Peyer's patch (tissue), 4 donors: Measurements from ENCODE around the gene SLC66A2. TPM values are rescaled to one million over a fixed set of nuclear protein-coding genes. Genes with fewer than 3 reads are reported as not detected.

Source experiments
- DNase-seq, 3 donors: peaks; one replicate each; pipeline ENCODE4 v3.0.0-alpha.2; 2017 to 2019
- H3K27ac ChIP-seq, 4 donors: fragments of 200-600 bp; sonication (generic); one replicate each; pipeline ENCODE4 v1.5.1; 2016 to 2019
- H3K27me3 ChIP-seq, 2 donors: fragments of 200-600 bp; sonication (generic); one replicate each; pipeline ENCODE4 v1.5.1; 2019
- H3K36me3 ChIP-seq, 3 donors: fragments of 200-600 bp; sonication (generic); one replicate each; pipeline ENCODE4 v1.5.1; 2016 to 2019
- H3K4me1 ChIP-seq, 4 donors: fragments of 200-600 bp; sonication (generic); one replicate each; pipeline ENCODE4 v1.5.1; 2016 to 2019
- H3K4me3 ChIP-seq, 4 donors: fragments of 200-600 bp; sonication (generic); 1 replicate in 3 of 4; 2 replicates in 1 of 4; pipeline ENCODE4 v1.5.1; 2016 to 2019; ENCODE audit warnings: mild to moderate bottlenecking in 1 of 4
- H3K9me3 ChIP-seq, 4 donors: fragments of 200-600 bp; sonication (generic); one replicate each; pipeline ENCODE4 v1.5.1; 2016 to 2019; ENCODE audit warnings: mild to moderate bottlenecking in 1 of 4
- POLR2A ChIP-seq, 2 donors: fragments of 450-650 bp; IDR thresholded peaks; one replicate each; pipeline ENCODE4 v1.5.1; 2017; ENCODE audit warnings: antibody characterized with exemption in 2 of 2, mild to moderate bottlenecking in 2 of 2, moderate library complexity in 2 of 2
- total RNA-seq, 4 donors: library from RNA; depleted of rRNA; stranded (reverse); fragments of >200 nt; gene quantifications; one replicate each; pipeline ENCODE4 v1.1.0, GENCODE V29; 2016
- TF ChIP-seq, protein P1 (sequence below), 6 experiments: fragments of 450-650 bp in 4 of 6; fragments of 200-600 bp in 2 of 6; sonication (generic) in 1 of 6; IDR thresholded peaks; one replicate each; pipeline ENCODE4 v1.5.1; 2017 to 2019; ENCODE audit warnings: antibody characterized with exemption in 6 of 6, mild to moderate bottlenecking in 3 of 6, moderate library complexity in 1 of 6

Gene SLC66A2
- total RNA-seq, 4 donors from 2014 or later = 28.0 to 41.4 (median 34.9) TPM

DNA sequence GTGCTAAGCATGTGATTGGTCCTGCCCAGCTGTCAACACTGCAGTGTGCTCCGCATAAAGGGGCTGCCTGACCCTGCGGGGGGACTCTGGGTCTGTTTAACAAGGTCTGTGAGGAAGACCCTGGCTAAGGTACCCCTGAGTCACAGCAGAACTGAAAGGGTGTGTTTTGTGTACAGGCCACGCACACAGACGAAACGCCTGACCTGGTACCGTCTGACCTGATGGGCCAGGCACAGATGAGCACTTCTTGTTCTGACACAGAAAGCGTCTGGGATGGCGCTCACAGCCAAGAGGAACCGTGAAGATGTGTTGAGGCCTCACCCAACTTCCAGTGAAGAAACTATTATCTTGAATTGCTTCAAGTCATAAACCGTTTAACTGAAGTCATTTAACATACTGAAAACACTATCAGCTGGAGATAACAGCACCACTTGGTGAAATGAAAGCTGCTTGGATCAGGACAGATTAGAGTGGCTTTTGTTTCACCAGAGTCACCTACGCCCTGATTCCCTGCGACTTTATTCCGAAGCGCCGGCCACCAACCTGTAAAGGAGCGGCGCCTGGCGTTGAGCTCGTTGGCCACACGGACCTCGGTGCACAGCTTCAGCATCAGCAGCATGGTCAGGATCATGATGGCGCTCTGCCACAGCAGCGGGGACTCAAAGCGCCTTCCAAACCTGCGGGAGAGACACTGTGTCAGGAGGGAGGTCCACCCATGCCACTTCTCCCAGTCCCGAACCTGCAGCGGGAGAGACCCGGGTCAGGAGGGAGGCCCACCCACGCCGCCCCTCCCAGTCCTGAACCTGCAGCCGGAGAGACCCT is 8.5 kb downstream of the SLC66A2 start:
- Histone ChIP-seq H3K27ac (peak overlapping the region in 1 of 4 donors; percentile 72), H3K36me3 (peaks cover 0 to 27% (median 0%) of the 10 kb centered on the region in 3 donors), H3K4me3 (no peak overlapping the region), H3K4me1 (peaks cover 0 to 32% (median 0%) of the 10 kb centered on the region in 4 donors), H3K9me3 (no peaks in the 10 kb centered on the region), H3K27me3 (no peaks in the 10 kb centered on the region)
- TF ChIP-seq, protein P1, sequence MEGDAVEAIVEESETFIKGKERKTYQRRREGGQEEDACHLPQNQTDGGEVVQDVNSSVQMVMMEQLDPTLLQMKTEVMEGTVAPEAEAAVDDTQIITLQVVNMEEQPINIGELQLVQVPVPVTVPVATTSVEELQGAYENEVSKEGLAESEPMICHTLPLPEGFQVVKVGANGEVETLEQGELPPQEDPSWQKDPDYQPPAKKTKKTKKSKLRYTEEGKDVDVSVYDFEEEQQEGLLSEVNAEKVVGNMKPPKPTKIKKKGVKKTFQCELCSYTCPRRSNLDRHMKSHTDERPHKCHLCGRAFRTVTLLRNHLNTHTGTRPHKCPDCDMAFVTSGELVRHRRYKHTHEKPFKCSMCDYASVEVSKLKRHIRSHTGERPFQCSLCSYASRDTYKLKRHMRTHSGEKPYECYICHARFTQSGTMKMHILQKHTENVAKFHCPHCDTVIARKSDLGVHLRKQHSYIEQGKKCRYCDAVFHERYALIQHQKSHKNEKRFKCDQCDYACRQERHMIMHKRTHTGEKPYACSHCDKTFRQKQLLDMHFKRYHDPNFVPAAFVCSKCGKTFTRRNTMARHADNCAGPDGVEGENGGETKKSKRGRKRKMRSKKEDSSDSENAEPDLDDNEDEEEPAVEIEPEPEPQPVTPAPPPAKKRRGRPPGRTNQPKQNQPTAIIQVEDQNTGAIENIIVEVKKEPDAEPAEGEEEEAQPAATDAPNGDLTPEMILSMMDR (IDR thresholded peaks at IDR 0.05) = no peak
- TF ChIP-seq POLR2A (IDR thresholded peaks at IDR 0.05) = no peak
- peak in 2 of 3 donors; percentile 53 to 67 for DNase-seq

DNA sequence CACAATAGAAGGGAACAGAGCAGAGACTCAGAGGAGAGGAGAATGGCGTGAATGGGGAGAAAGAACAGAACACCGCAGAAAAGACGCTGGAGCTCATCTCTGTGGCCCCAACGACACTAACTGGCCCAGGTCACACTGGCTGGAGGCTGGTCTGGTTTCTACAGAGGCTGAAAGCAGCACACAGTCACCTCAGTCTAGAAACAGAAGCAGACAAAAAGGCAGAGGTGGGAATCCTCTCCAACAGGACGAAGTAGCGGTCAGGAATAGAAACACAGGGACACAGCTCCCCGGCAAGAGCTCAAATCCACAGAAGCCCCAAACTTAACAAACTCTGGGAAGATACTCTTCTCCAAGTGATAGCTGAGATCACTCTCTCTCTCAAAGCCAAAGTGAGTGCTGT is 9.2 kb downstream of the SLC66A2 start:
- peaks cover 0 to 27% (median 0%) of the 10 kb centered on the region in 3 donors for H3K36me3 ChIP-seq
- H3K9me3 ChIP-seq = no peaks in the 10 kb centered on the region
- peaks cover 0 to 26% (median 0%) of the 10 kb centered on the region in 4 donors for H3K4me1 ChIP-seq
- H3K27ac ChIP-seq = no peak overlapping the region
- no peak for TF ChIP-seq POLR2A (IDR thresholded peaks at IDR 0.05)
- TF ChIP-seq, protein P1 (IDR thresholded peaks at IDR 0.05) = no peak
- H3K4me3 ChIP-seq = no peak overlapping the region
- no peaks in the 10 kb centered on the region for H3K27me3 ChIP-seq
- DNase-seq = peak in 1 of 3 donors; percentile 25

DNA sequence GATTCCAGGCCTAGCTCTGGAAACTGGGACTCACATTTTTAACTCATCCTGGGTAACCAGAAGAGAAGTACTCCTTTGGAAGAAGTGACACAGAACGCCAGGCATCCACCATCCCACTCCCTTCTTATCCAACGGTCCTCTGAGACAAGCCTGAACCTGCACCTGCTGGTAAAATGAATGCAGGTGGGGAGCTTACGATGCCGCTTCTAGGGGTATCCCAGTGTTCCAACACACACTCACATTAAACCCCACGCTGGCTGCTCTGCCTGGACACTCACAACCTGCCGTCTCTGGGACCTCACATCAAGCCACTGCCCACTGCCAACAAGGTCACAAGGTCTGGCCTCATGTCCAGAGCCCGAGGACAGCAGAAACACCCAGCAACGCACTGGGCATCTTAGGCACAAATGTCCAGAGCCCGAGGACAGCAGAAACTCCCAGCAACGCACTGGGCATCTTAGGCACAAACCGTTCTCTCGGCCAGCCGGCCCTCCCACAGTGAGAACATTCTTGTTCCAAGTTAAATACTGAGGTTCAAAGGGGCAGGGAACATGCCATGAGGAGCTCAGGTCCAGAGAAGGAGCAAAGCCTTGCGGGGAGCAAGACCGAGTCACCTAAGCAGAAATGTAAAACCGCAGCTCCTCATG is 9.9 kb downstream of the SLC66A2 start:
- no peaks in the 10 kb centered on the region for H3K27me3 ChIP-seq
- no peak overlapping the region for H3K27ac ChIP-seq
- DNase-seq = peak in 2 of 3 donors; percentile 8 to 28
- no peak for TF ChIP-seq POLR2A (IDR thresholded peaks at IDR 0.05)
- TF ChIP-seq, protein P1 (IDR thresholded peaks at IDR 0.05) = no peak
- H3K4me3 ChIP-seq = no peak overlapping the region
- peaks cover 0 to 26% (median 0%) of the 10 kb centered on the region in 4 donors for H3K4me1 ChIP-seq
- no peaks in the 10 kb centered on the region for H3K9me3 ChIP-seq
- H3K36me3 ChIP-seq = peaks cover 0 to 27% (median 0%) of the 10 kb centered on the region in 3 donors

DNA sequence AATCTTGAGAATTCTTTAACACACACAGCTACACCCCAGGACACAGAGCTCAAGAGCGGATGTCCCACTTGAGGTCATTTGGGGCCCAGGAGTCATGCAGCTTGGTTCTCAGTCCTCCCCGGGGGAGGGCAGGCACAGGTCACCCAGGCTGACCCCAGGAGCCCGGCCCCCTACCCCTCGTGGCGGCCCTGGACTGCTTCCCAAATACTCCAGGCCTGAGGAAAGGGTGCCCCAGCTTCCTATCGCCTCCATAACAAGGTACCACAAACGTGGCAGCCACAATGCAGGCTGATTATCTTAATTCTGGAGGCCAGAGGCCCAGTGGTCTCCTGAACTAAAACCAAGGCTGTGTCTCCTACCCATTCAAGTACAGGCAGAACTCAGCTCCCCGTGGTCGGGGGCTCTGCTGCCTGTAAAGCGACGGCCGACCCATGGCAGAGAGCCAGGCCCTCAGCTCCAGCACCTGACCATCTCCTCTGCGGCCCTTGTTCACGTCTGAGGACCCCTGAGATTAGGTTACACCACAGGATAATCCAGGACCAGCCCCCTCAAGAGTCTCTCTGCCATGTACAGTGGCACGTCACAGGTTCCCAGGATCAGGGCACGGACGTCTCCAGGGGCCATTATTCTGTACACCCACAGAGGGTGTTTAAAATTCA is 10.5 kb downstream of the SLC66A2 start:
- TF ChIP-seq POLR2A (IDR thresholded peaks at IDR 0.05) = no peak
- TF ChIP-seq, protein P1 (IDR thresholded peaks at IDR 0.05) = no peak
- Histone ChIP-seq H3K4me3 (no peak overlapping the region), H3K36me3 (peaks cover 0 to 29% (median 0%) of the 10 kb centered on the region in 3 donors)

DNA sequence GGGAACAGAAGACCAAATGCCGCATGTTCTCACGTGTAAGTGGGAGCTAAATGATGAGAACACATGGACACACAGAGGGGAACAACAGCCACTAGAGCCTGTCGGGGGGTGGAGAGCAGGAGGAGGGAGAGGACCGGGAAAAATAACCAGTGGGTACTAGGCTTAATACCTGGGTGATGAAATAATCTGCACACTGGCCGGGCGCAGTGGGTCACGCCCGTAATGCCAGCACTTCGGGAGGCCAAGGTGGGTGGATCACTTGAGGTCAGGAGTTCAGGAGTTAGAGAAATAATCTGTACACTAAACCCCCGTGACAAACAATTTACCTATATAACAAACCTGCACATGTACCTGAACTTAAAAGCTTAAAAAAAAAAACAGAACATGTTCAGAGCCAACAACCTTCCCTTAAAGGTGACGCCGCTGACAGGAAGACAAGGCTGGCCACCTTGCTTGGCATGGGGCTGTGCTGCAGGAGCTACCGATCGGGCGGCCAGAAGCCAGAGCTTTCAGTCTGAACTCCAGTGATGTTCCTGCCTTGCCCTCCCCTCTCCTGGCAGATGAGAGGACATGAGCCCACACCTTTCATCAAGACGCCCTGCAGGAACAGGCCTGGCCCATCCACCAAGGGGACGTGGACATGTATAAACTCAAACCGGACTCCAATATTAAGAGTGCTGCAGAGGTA is 11.2 kb downstream of the SLC66A2 start:
- Histone ChIP-seq H3K4me1 (peaks cover 0 to 29% (median 0%) of the 10 kb centered on the region in 4 donors), H3K27ac (no peak overlapping the region), H3K27me3 (no peaks in the 10 kb centered on the region), H3K9me3 (peaks cover 0 to 4% (median 0%) of the 10 kb centered on the region in 4 donors), H3K4me3 (no peak overlapping the region), H3K36me3 (peaks cover 0 to 36% (median 0%) of the 10 kb centered on the region in 3 donors)
- TF ChIP-seq POLR2A (IDR thresholded peaks at IDR 0.05) = no peak
- TF ChIP-seq, protein P1 (IDR thresholded peaks at IDR 0.05) = no peak
- peak in 2 of 3 donors; percentile 24 to 39 for DNase-seq

More for the DNA sequence above, 10.5 kb downstream of the SLC66A2 start:
- H3K27me3 ChIP-seq = no peaks in the 10 kb centered on the region
- peak in 2 of 3 donors; percentile 32 to 40 for DNase-seq
- no peaks in the 10 kb centered on the region for H3K9me3 ChIP-seq
- no peak overlapping the region for H3K27ac ChIP-seq
- peaks cover 0 to 26% (median 0%) of the 10 kb centered on the region in 4 donors for H3K4me1 ChIP-seq
